Measurements from ENCODE around the gene MAP4K1.
A peak's percentile ranks its signal among the peaks of the same experiment; 100 is the strongest.

Gene MAP4K1

GRCh38 chr19:38617764-38618589 is at the start of gene MAP4K1:
MAP4K1 (minus strand) TSS chr19:38617953; CDS start chr19:38617895, 58 bp downstream.
- no peak for DNase-seq (ENCODE audit: low read depth)

GRCh38 chr19:38666663-38667511 is 49.1 kb upstream of the MAP4K1 start:
- peak; percentile 64 for DNase-seq (ENCODE audit: low read depth)

GRCh38 chr19:38665950-38666662 is 48.4 kb upstream of the MAP4K1 start:
- DNase-seq (ENCODE audit: low read depth), result peak; percentile 73

- no peak for DNase-seq (ENCODE audit: low read depth)
Observed at GRCh38 chr19:38665219-38665931, 47.6 kb upstream of the MAP4K1 start.

- DNase-seq (ENCODE audit: low read depth), result no peak
Observed at GRCh38 chr19:38664503-38665211, 46.9 kb upstream of the MAP4K1 start.

GRCh38 chr19:38663957-38664502 is 46.3 kb upstream of the MAP4K1 start:
- DNase-seq (ENCODE audit: low read depth), result no peak

- DNase-seq (ENCODE audit: low read depth), result no peak
Observed at GRCh38 chr19:38663156-38663651, 45.5 kb upstream of the MAP4K1 start.

- DNase-seq (ENCODE audit: low read depth), result no peak
Observed at GRCh38 chr19:38662537-38663155, 44.9 kb upstream of the MAP4K1 start.

- no peak for DNase-seq (ENCODE audit: low read depth)
Observed at GRCh38 chr19:38661996-38662395, 44.2 kb upstream of the MAP4K1 start.

- DNase-seq (ENCODE audit: low read depth), result peak; percentile 46
Observed at GRCh38 chr19:38661136-38661535, 43.4 kb upstream of the MAP4K1 start.

GRCh38 chr19:38660724-38661123 is 43.0 kb upstream of the MAP4K1 start:
- no peak for DNase-seq (ENCODE audit: low read depth)

- peak; percentile 99 for DNase-seq (ENCODE audit: low read depth)
Observed at GRCh38 chr19:38658462-38659306, 40.9 kb upstream of the MAP4K1 start.

GRCh38 chr19:38657633-38658222 is 40.0 kb upstream of the MAP4K1 start:
- peak; percentile 72 for DNase-seq (ENCODE audit: low read depth)

- peak; percentile 75 for DNase-seq (ENCODE audit: low read depth)
Observed at GRCh38 chr19:38656171-38656981, 38.6 kb upstream of the MAP4K1 start.

GRCh38 chr19:38655148-38655824 is 37.5 kb upstream of the MAP4K1 start:
- DNase-seq (ENCODE audit: low read depth), result no peak

GRCh38 chr19:38654628-38655055 is 36.9 kb upstream of the MAP4K1 start:
- DNase-seq (ENCODE audit: low read depth), result no peak

GRCh38 chr19:38653028-38653571 is 35.3 kb upstream of the MAP4K1 start:
- peak; percentile 63 for DNase-seq (ENCODE audit: low read depth)

Data from fibroblast of gingiva (primary cell).